Measurements from ENCODE around the gene ANKS4B. TPM values are rescaled to one million over a fixed set of nuclear protein-coding genes. Genes with fewer than 3 reads are reported as not detected.

Gene ANKS4B
- total RNA-seq, 1 experiment from 2014 or later = 0.07 TPM

GRCh38 chr16:21185659-21186325 lies 47.7 kb upstream of the ANKS4B start:
- no peak for DNase-seq (ENCODE audit: low spot score)
- ChIA-PET POLR2A (interaction anchor here (0.6 kb wide), 2 partner anchors 109 to 156 kb away, joined by 3 to 5 read pairs; no protein-coding TSS in a partner anchor), CTCF (interaction anchor here (0.7 to 5.8 kb wide), 3 partner anchors 26 to 115 kb away, joined by 3 to 186 read pairs (median 3); partner anchors contain the start of gene LDAF1)
- H3K27ac Mint-ChIP-seq = no peak overlapping the region
- no peak for TF ChIP-seq ARID4B (CRISPR knock-in tag; IDR thresholded peaks at IDR 0.05; ENCODE audit: borderline replicate concordance)
- TF ChIP-seq ZBTB43 (CRISPR knock-in tag; IDR thresholded peaks at IDR 0.05) = no peak
- TF ChIP-seq GABPB1 (CRISPR knock-in tag; IDR thresholded peaks at IDR 0.05) = no peak
- no peak for TF ChIP-seq FOXJ3 (CRISPR knock-in tag; IDR thresholded peaks at IDR 0.05; ENCODE audit: borderline replicate concordance)
- TF ChIP-seq ATF3 (CRISPR knock-in tag; conservative IDR thresholded peaks at IDR 0.05) = no peak
- TF ChIP-seq ERG (CRISPR knock-in tag; IDR thresholded peaks at IDR 0.05) = no peak
- no peak for TF ChIP-seq FOXP1 (CRISPR knock-in tag; IDR thresholded peaks at IDR 0.05; ENCODE audit: borderline replicate concordance)
- no peak for TF ChIP-seq USF1 (CRISPR knock-in tag; IDR thresholded peaks at IDR 0.05)
- no peak for TF ChIP-seq ZNF281 (CRISPR knock-in tag; IDR thresholded peaks at IDR 0.05)
- no peak for TF ChIP-seq OVOL2 (CRISPR knock-in tag; IDR thresholded peaks at IDR 0.05; ENCODE audit: borderline replicate concordance)
- TF ChIP-seq ZNF317 (CRISPR knock-in tag; IDR thresholded peaks at IDR 0.05; ENCODE audit: borderline replicate concordance, low read depth) = no peak
- no peak for TF ChIP-seq CDX4 (CRISPR knock-in tag; IDR thresholded peaks at IDR 0.05; ENCODE audit: borderline replicate concordance)
- TF ChIP-seq AR (CRISPR knock-in tag; IDR thresholded peaks at IDR 0.05) = no peak
- H3K4me3 Mint-ChIP-seq = no peak overlapping the region
- H3K36me3 Mint-ChIP-seq = peaks cover 35% of the 10 kb centered on the region
- peaks cover 7% of the 10 kb centered on the region; the same call in 1 of the 2 replicates for H3K27me3 Mint-ChIP-seq (ENCODE audit: low read depth)
- H3K4me1 Mint-ChIP-seq = no peaks in the 10 kb centered on the region
- peaks cover 42% of the 10 kb centered on the region for H3K9me3 Mint-ChIP-seq
- no peak for ATAC-seq

Measured in WTC11 (cell line).